ENCODE data around the gene AKT3.

DNA sequence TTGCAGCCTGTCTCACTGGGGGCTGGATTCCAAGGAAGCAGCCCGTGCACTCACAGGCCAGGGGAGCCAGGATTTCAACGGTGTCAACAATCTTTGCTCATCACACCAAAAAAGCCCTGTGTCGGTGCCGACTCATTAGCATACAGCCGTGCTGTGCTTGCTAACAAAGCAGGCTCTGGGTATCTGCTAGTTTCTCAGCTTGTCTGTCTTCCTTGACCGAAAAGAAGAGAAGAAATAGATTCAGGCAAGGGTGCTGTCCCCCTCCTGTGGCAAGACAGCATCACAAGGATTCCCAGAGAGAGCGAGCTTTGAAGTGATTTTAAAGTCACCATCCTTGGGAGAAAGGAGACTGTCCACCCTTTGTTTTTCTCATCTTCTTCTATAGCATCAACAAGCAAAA lies 379.5 kb downstream of the AKT3 start:
- TF ChIP-seq, protein P1, sequence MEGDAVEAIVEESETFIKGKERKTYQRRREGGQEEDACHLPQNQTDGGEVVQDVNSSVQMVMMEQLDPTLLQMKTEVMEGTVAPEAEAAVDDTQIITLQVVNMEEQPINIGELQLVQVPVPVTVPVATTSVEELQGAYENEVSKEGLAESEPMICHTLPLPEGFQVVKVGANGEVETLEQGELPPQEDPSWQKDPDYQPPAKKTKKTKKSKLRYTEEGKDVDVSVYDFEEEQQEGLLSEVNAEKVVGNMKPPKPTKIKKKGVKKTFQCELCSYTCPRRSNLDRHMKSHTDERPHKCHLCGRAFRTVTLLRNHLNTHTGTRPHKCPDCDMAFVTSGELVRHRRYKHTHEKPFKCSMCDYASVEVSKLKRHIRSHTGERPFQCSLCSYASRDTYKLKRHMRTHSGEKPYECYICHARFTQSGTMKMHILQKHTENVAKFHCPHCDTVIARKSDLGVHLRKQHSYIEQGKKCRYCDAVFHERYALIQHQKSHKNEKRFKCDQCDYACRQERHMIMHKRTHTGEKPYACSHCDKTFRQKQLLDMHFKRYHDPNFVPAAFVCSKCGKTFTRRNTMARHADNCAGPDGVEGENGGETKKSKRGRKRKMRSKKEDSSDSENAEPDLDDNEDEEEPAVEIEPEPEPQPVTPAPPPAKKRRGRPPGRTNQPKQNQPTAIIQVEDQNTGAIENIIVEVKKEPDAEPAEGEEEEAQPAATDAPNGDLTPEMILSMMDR (IDR thresholded peaks at IDR 0.05): no peak
- TF ChIP-seq POLR2AphosphoS5 (IDR thresholded peaks at IDR 0.05): no peak
- no peak for TF ChIP-seq POLR2A (IDR thresholded peaks at IDR 0.05)
